ENCODE measurements around the gene MSH5.

Gene MSH5

DNA sequence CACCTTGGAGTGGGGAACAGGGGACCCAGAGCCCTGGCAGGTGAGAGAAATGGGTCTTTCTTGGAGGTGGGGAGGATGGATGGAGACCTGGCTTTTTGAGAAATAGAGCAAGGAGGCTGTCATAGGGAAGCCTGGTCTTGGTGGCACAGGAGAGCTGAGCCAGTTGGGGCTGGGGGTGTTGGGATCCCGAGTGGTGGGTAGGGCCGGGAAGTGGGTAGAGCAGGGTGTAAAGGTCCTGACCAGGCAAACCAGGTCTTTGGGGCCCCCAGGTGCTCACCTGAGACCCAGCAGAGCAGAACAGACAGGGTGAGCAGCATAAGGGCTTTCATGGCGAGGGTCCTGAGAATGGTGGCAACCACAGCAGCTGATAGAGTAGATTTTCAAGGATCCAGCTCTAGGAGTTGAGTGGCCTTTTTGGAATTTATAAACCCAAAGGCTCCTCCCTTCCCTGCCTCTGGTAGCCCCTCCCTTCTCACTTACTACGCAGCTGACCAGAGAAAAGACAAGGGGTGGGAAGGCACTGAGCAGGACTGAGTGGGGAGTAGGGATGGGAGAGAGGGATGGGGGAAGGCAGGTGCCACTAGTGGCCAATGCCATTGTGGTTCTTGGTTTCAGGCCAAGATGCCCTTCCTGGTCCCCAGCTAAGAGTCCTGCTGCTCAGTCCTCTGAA is 18.3 kb upstream of the MSH5 start, which contains the start of gene LY6G6C:
Gene LY6G6C, minus strand, starts transcription at position 396 of the 670 bp plus-strand sequence. Its CDS starts 67 bp downstream, at position 329.
- H3K9ac ChIP-seq (ENCODE audit: low read length): no peak within 1 kb of the TSS
- H2AFZ ChIP-seq (ENCODE audit: low read depth, low read length): no peak within 1 kb of the TSS
- no peaks in the 10 kb centered on the region for H3K27me3 ChIP-seq (ENCODE audit: low read depth, low read length)
- H3K4me3 ChIP-seq (ENCODE audit: low read length): no peak within 1 kb of the TSS
- no peaks in the 10 kb centered on the region for H3K4me1 ChIP-seq (ENCODE audit: low read length)
- H3K9me3 ChIP-seq (ENCODE audit: insufficient read depth, low read length): no peaks in the 10 kb centered on the region
- H3K36me3 ChIP-seq (replicated peaks; ENCODE audit: low read depth, low read length): peaks cover 6% of the 10 kb centered on the region
- no peak within 1 kb of the TSS for H3K27ac ChIP-seq (ENCODE audit: low read length)
- H3K4me2 ChIP-seq (ENCODE audit: low read length): no peak within 1 kb of the TSS
- TF ChIP-seq, protein P1, sequence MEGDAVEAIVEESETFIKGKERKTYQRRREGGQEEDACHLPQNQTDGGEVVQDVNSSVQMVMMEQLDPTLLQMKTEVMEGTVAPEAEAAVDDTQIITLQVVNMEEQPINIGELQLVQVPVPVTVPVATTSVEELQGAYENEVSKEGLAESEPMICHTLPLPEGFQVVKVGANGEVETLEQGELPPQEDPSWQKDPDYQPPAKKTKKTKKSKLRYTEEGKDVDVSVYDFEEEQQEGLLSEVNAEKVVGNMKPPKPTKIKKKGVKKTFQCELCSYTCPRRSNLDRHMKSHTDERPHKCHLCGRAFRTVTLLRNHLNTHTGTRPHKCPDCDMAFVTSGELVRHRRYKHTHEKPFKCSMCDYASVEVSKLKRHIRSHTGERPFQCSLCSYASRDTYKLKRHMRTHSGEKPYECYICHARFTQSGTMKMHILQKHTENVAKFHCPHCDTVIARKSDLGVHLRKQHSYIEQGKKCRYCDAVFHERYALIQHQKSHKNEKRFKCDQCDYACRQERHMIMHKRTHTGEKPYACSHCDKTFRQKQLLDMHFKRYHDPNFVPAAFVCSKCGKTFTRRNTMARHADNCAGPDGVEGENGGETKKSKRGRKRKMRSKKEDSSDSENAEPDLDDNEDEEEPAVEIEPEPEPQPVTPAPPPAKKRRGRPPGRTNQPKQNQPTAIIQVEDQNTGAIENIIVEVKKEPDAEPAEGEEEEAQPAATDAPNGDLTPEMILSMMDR (IDR thresholded peaks at IDR 0.05; ENCODE audit: low read depth, low read length): no peak
- no peak for TF ChIP-seq EZH2phosphoT487 (IDR thresholded peaks at IDR 0.05; ENCODE audit: low read depth)
- no peaks in the 10 kb centered on the region for H3K79me2 ChIP-seq (ENCODE audit: low read length)
- H4K20me1 ChIP-seq (ENCODE audit: insufficient read depth, low read length): no peaks in the 10 kb centered on the region

DNA sequence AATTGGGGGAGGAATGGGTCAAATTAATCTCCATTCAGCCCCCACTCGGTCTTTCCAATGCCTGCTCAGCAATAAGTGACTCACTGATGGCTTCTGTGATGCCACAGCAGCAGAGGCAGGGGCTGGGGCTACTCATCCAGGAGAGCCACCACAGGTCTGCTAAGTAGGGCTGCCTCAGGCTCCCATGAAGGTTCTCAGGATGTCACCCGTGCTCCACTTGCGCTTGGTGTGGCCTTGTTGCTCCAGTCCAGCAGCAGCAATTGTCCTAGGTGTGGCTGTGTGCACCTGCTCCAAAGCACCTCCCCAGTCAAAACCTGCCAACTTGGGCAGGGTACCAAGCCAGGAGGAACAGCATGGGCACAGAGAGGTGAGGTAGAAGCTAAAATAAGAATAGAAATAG is 17.6 kb upstream of the MSH5 start:
- Histone ChIP-seq H3K27ac (ENCODE audit: low read length) (no peak overlapping the region), H3K4me2 (ENCODE audit: low read length) (no peak overlapping the region), H2AFZ (ENCODE audit: low read depth, low read length) (no peak overlapping the region), H3K36me3 (replicated peaks; ENCODE audit: low read depth, low read length) (peaks cover 13% of the 10 kb centered on the region), H3K9ac (ENCODE audit: low read length) (no peak overlapping the region), H3K79me2 (ENCODE audit: low read length) (no peaks in the 10 kb centered on the region), H3K4me3 (ENCODE audit: low read length) (no peak overlapping the region), H3K27me3 (ENCODE audit: low read depth, low read length) (no peaks in the 10 kb centered on the region), H4K20me1 (ENCODE audit: insufficient read depth, low read length) (no peaks in the 10 kb centered on the region), H3K9me3 (ENCODE audit: insufficient read depth, low read length) (no peaks in the 10 kb centered on the region), H3K4me1 (ENCODE audit: low read length) (peaks cover 2% of the 10 kb centered on the region)
- TF ChIP-seq EZH2phosphoT487 (IDR thresholded peaks at IDR 0.05; ENCODE audit: low read depth): no peak
- TF ChIP-seq, protein P1 (IDR thresholded peaks at IDR 0.05; ENCODE audit: low read depth, low read length): no peak

DNA sequence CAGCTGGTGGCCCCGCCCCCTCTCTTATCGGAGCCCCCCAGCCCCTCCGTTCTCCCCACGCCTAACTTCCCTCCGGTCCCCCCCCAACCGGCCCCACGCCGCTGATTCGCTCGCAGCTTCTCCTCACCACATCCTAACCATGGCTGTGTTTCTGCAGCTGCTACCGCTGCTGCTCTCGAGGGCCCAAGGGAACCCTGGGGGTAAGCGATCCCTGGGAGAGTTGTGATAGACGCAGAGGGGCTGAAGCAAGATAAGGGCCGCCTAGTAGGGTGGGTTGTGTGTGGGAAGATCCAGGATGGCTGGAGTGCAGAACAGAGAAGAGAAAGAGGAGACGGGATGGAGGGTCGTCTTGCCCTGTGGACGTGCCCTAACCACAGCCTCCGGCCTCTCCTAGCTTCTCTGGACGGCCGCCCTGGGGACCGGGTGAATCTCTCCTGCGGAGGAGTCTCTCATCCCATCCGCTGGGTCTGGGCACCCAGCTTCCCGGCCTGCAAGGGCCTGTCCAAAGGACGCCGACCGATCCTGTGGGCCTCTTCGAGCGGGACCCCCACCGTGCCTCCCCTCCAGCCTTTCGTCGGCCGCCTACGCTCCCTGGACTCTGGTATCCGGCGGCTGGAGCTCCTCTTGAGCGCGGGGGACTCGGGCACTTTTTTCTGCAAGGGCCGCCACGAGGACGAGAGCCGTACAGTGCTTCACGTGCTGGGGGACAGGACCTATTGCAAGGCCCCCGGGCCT is 16.4 kb upstream of the MSH5 start, which contains the start of gene MPIG6B:
Gene MPIG6B, plus strand, starts transcription at position 129 of the 735 bp plus-strand sequence. Its CDS starts 11 bp downstream, at position 140.
- H3K4me2 ChIP-seq (ENCODE audit: low read length): no peak within 1 kb of the TSS
- no peaks in the 10 kb centered on the region for H3K9me3 ChIP-seq (ENCODE audit: insufficient read depth, low read length)
- H2AFZ ChIP-seq (ENCODE audit: low read depth, low read length): no peak within 1 kb of the TSS
- no peaks in the 10 kb centered on the region for H3K27me3 ChIP-seq (ENCODE audit: low read depth, low read length)
- no peak for TF ChIP-seq EZH2phosphoT487 (IDR thresholded peaks at IDR 0.05; ENCODE audit: low read depth)
- TF ChIP-seq, protein P1 (IDR thresholded peaks at IDR 0.05; ENCODE audit: low read depth, low read length): no peak
- no peak within 1 kb of the TSS for H3K27ac ChIP-seq (ENCODE audit: low read length)
- H3K4me3 ChIP-seq (ENCODE audit: low read length): no peak within 1 kb of the TSS
- 0 out of 2 replicates have a peak, but pooled peaks cover 5% of the 10 kb centered on the region for H4K20me1 ChIP-seq (ENCODE audit: insufficient read depth, low read length)
- H3K9ac ChIP-seq (ENCODE audit: low read length): no peak within 1 kb of the TSS
- peaks cover 15% of the 10 kb centered on the region for H3K4me1 ChIP-seq (ENCODE audit: low read length)
- H3K79me2 ChIP-seq (ENCODE audit: low read length): no peaks in the 10 kb centered on the region
- H3K36me3 ChIP-seq (replicated peaks; ENCODE audit: low read depth, low read length): peaks cover 15% of the 10 kb centered on the region

Measured in OCI-LY3 (cell line).